NCI-H2107 treated with DMSO at 0.1 percent for 48 hours (cell line): Measurements from ENCODE around the gene FNBP1L.

Source experiments
- DNase-seq: peaks from one replicate; lab custom pipeline; 2025; ENCODE audit not compliant: unreplicated experiment; lab: John Stamatoyannopoulos, UW

FNBP1L gene

GRCh38 chr1:93567255-93567918 lies 119.5 kb downstream of the FNBP1L start:
- DNase-seq: no peak

- no peak for DNase-seq
Observed at GRCh38 chr1:93569489-93569888, 121.6 kb downstream of the FNBP1L start.

- DNase-seq: no peak
Observed at GRCh38 chr1:93571623-93572310, 123.8 kb downstream of the FNBP1L start.

- no peak for DNase-seq
Observed at GRCh38 chr1:93573940-93574469, 126.1 kb downstream of the FNBP1L start.

- no peak for DNase-seq
Observed at GRCh38 chr1:93574511-93574910, 126.6 kb downstream of the FNBP1L start.

- DNase-seq: no peak
Observed at GRCh38 chr1:93574991-93575390, 127.1 kb downstream of the FNBP1L start.

- peak; percentile 82 for DNase-seq
Observed at GRCh38 chr1:93575621-93576284, 127.8 kb downstream of the FNBP1L start.

- peak; percentile 82 for DNase-seq
Observed at GRCh38 chr1:93576346-93576745, 128.4 kb downstream of the FNBP1L start.

- DNase-seq: no peak
Observed at GRCh38 chr1:93576746-93577145, 128.8 kb downstream of the FNBP1L start.

- no peak for DNase-seq
Observed at GRCh38 chr1:93577536-93578432, 129.9 kb downstream of the FNBP1L start.

GRCh38 chr1:93578433-93578830 lies 130.5 kb downstream of the FNBP1L start:
- no peak for DNase-seq

- DNase-seq: no peak
Observed at GRCh38 chr1:93578911-93579825, 131.2 kb downstream of the FNBP1L start.

GRCh38 chr1:93579891-93580290 lies 132.0 kb downstream of the FNBP1L start:
- no peak for DNase-seq

GRCh38 chr1:93581917-93582850 lies 134.3 kb downstream of the FNBP1L start:
- DNase-seq: no peak

- no peak for DNase-seq
Observed at GRCh38 chr1:93584261-93585003, 136.5 kb downstream of the FNBP1L start.

GRCh38 chr1:93585059-93585966 lies 137.4 kb downstream of the FNBP1L start:
- DNase-seq: no peak

GRCh38 chr1:93587354-93587753 lies 139.4 kb downstream of the FNBP1L start:
- no peak for DNase-seq
